Kidney glomerular epithelial cell (primary cell): ENCODE data around the gene MACROD2.
"Not testable (repeated sequence)": the region's sequence is repeated elsewhere in the genome, so short reads cannot be mapped to it uniquely, and the experiment has no call there.

Experiments used
- DNase-seq: peaks from one replicate; lab custom pipeline; 2025; lab: John Stamatoyannopoulos, UW

MACROD2 gene

DNA sequence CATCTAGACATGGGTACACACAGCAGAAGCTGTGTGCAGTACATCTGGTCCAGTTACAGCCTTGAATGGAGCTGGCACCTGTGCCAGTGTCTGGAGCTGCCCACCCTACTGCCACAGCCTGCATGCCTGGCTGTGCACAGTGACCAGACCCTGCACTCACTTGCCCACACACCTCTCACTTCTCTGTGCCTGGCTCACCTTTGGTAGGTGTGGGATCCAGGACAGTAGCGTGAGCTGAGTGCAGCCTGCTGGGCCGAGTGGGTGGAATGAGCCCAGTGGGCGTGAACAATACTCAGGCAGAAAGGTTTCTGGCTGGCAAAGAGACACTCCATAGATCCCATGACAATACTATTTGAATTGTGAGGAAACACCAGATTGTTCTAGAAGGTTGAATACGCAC lies 1181.6 kb downstream of the MACROD2 start:
- no peak for DNase-seq

DNA sequence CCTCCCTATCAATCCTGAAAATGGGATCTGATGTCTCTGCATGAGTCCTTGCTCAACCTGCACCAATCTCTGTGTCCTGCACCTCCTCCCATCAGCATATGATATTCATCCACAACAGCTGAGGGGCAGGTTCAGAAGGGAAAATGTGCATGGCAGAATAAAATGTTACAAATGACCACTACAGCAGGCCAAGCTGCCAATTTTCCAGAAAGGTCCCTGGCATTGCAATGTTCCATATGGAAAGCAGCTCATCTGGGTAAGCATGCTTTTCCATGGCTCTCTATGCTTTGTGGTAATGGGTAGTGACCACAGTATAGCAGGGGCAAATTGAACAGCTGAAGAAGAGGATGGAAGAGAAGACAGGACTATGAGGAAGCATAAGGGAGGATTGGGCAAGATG lies 1183.3 kb downstream of the MACROD2 start:
- DNase-seq = no peak

DNA sequence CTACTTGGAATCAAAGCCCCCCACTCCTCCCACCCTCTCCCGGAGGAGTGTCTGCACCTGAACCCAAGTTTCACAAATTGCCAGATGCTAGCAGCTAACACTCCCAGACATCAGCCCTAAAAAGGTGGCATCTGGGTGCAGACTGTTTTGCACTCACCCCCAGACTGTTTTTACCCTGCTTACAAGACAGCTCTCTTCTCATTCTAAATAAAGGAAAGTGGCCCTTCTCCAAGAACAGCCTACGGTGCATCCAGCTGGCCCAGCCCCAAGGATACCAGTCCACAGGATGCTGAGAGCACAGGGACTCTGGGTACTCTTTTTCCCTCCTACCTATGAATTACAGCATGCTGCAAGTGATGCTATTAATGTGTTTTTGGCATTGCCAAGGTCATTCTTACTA lies 1184.1 kb downstream of the MACROD2 start:
- no peak for DNase-seq

DNA sequence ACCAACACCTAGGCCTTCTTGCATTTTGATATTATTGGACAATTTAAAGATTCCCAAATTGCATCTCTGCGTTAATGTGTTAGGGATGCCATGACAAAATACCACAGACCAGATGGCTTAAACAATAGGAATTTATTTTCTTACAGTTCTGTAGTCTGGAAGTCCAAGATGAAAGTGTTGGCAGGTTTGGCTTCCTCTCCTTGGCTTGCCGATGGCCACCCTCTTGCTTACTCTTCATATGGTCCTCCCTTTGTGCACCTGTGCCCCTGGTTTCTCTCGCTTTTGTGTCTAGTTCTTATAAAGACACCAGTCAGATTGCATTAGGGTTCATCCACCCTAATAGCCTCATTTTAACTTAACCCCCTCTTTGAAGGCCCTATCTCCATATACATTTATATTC lies 1184.5 kb downstream of the MACROD2 start:
- no peak for DNase-seq

DNA sequence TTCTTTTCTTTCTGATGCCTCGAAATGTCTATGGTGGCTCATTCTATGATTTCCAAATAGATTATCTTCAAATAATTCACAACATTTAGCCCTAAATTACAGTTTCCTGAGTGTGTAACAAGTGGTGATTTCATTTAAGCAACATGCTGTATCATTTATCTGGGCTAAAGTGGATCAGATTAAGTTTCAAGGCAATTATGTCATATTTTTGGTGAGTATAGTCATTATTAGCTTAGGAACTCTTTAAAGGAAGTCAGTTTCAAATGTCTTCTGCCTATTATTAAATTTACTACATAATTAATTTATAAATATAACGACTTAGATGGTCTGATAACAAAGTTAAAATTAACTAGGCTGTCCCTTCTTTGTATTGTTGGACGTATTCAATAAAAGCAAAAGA lies 1190.0 kb downstream of the MACROD2 start:
- no peak for DNase-seq

DNA sequence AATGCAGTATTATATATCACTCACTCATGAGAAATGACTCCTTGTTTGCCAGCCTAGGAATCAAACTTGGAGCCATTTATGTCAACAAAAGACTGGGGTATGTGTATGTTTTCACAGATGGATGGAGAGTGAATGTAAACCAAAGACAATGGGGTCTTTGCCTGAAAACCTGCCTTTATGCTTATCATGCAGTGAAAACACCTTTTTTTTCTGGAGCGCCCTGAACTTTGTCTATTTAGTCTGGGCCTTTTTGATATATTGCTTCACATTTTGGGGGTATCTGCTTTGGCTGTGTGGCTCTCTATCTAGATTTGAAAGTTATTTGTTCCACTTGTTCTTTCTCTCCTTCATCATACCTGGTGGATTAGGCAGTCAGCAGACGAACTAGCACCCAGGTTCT lies 1190.6 kb downstream of the MACROD2 start:
- no peak for DNase-seq

DNA sequence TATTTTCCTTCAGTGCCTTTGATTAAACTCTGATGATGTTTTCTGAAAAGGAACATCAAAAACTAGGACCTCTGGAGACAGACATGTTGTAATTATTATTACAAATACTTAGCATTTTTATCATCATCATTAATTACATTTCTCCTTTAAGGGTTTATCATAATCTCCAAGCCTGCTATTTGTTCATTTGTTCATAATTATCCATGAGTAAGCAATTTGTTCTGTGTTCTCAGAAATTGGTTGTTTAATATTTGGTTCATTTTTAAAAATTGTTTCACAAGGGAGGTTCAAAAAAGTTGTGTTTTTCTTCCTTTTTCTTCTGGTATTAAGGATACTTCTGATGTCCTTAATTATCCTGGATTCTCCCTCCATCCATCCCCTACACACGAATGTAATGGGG lies 1192.3 kb downstream of the MACROD2 start:
- no peak for DNase-seq

DNA sequence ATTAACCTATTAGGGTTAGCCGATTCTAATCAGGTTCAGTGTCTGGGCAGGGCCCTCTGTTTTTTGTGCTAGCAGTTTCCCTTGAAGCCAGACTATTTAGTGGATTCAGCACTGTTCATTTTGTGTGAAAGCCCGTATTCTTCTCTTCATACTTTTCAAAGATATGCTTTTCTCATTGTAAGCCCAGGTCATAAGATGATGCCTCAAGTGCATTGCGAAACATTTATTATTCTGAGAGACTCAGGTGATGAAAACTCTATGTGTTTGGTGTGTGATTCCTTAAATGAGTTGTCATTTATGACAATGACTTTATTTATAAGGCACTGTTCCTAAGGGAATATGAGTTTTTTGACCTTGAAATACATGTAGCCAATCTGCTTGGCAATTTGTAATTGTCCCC lies 1193.1 kb downstream of the MACROD2 start:
- no peak for DNase-seq

DNA sequence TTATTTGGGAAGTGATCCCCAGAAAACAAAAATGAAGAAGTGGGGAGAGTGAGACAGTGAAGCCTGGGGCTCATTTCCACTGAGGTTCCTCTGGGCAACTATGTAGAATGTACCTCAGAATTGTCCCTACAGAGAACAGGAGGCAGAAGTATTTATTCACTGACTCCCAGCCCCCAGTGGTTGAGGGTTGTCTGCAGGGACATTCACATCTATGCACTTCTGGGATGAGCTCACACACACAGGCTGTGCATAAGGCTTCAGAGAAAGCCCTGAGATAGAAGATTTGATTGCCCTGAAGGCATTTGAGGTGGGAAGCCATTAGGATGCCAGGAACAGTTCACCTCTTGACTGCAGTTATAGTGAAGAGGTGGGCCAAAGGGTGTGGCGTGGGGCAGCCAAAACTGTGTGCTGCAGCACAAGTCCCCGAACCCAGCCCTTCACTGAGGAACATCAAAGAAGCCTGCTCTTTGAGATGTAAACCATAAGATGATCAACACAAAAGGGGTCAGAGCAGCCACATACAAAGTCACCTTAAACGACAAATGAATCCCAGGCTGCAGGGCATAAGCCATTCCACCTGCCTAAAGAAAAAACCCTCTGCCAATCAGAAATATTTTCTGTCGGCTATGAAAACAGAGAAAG lies 1195.9 kb downstream of the MACROD2 start:
- DNase-seq = no peak

DNA sequence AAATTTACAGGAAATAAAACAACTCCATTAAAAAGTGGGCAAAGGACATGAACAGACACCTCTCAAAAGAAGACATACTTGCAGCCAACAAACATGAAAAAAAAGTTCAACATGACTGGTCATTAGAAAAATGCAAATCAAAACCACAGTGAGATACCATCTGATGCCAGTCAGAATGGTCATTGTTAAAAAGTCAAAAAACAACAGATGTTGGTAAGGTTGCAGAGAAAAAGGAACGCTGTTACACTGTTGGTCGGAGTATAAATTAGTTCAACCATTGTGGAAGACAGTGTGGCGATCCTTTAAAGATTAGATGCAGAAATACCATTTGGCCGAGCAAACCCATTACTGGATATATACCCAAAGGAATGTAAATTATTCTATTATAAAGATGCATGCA lies 1200.1 kb downstream of the MACROD2 start:
- DNase-seq = no peak

DNA sequence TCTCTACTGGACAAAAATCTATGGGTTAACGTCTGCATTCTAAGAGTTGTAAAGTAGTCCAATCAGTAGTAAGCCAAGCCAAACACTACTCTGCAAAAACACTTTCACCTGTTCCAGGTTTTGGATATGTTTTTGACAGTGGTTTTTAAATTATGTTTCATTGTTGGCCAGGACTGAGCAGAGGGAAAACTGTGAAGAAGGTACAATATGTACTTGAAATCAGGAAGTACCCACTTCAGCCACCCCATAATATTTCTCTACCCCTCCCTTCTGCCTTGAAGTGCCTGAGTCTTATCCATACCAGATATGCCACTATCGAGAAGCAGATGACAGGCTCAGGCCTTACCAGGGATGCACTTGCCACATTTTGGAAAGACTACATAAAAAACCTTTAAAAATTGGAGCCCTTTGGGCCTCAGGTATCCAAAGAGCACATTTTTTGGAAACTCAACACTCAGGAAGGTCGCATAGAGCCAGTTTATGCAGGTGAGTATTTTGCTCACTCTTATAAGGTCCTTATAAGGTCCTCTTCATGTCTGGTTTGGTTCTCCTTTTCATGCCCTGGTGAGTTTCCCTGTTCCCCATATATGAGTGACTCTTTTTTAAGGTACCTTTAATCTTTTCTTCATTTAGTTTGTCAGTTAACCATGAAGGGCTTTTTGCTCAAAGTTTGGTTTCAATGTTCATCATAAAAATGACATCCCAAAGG lies 1201.4 kb downstream of the MACROD2 start:
- no peak for DNase-seq

DNA sequence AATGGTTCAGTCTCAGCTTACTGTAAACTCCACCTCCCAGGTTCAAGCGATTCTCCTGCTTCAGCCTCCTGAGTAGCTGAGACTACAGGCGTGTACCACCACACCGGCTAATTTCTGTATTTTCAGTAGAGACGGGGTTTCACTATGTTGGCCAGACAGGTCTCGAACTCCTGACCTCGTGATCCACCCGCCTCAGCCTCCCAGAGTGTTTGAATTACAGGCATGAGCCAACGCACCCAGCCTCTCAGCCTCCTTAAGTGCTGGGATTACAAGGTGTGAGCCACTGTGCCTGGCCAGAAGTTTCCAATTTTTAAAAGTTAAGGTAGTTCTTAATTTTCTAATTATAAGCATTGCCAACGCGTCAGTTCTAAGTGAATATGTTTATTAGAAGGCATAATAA lies 1202.7 kb downstream of the MACROD2 start:
- not testable (repeated sequence) for DNase-seq

DNA sequence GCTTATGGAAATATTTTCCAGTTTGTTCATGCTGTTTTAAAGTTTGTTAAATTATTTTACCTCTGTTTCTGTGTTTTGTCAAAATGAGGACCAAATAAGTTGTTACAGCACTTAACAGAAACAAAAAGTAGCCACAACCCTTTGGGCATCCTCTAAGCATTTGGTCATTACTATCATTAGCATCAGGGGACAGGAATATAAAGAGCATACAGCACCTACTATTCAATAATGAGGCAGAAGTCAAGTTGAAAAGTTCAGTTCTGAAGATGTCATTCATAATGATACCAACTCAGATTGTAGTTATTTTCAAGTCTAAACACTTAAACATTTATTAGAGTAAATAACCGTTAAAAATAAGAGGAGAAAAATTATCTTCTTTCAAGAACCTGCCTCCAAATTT lies 1204.4 kb downstream of the MACROD2 start:
- no peak for DNase-seq

DNA sequence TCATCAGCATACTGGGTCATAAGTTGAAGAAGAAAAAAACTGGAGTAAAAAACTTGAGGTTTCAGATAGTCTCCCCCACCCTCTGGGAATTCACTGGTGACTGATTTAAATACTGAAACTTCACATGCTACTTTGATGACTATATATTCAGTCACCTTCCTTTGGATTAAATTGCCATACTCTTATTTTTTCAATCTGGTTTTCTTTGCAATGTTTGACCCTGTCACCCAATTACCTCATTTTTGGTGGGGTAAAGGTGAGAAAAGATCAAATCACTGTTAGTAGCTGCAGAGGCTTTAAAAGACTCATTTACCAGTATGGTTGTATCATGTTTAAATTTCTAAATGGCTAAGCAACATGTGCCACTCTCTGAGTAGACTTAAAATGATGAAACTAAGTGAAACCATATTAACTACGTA lies 1204.8 kb downstream of the MACROD2 start:
- no peak for DNase-seq

DNA sequence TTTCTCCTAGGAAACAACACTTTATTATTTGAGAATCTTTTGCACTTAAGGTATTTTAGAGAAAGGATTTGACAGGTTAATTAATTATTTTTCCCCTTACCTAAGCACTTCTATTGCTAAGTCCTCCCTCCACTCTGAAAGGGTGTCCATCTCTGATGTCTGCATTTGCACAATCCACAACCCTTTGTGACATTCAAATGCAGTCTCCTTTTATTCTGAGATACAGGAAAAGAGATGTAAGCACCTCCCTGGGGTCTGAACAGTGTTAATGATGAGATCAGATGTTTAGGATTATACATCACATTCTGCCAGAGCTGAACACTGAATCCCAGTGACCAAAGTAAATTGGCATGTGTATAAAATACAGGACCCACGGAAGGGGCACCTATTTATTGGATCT lies 1206.3 kb downstream of the MACROD2 start:
- no peak for DNase-seq

DNA sequence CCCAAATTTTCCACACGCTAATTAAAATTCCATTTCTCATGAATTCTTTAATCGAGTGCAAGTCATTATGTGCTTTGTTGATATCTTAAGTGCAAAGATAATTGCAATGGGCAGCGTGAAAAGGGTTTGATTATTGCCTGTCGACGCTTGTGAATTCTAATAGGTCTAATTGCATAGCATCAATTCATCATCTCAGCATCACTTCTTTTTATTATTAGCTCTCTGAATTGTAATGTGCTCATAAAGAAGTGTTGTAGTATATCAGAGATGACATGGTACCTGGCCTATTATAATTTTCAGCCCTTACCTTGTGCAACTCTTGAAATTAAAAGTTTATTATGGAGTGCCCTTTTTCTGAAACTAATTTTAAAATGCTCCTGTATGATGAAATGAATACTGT lies 1208.9 kb downstream of the MACROD2 start:
- no peak for DNase-seq

DNA sequence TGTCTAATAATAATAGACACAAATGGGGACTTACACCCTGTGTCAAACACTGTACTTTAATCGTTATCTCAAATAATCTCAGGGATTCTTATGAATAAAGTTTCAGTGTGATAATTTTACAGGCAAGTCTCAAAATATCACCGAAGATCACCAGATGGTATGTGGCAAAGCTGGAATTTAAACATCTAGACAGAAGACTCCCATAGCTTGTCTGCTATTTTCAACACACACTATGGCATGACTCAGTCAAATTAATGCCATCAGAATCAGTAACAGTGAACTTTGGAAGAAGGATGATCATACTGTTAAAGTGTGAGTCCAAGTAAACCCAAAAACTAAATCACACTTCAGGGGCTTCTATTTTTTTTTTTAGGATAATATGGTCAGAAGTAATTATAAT lies 1209.7 kb downstream of the MACROD2 start:
- DNase-seq = no peak

DNA sequence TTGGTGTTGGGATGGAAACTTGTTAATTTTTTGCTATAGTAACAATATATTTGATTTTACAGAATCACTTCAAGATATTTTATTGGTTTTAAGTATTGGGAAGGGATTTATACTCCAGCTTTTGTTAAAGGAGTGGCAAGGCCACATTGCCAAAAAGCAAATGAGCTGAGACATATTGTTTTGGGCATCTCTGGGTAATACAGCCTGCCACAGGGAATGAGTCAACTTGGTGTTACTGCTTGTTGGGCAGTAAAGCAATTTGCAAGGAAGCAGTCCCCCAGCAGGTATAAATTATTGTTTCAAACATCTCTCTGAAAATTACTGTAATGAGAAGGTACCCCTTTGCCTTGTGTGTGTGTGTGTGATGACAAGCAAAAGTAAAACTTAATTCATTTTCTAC lies 1210.4 kb downstream of the MACROD2 start:
- no peak for DNase-seq

DNA sequence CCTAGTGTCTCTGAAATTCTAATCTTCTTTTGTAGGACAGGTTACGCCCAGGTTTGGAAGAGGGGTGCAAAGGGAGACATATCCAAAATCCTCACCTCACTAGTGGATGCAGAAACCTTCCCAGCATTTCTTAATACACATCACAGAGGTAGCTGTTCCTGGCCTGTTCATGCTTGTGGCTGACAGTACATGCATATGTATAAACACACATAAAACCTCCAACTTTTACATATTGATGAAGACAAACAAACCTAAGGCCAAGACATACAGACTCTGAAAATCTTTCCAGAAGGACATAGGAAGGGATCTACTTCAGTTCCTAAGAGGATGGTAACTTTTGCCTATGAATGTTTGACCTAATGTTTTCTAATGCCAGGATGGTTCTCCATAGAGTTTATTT lies 1214.2 kb downstream of the MACROD2 start:
- no peak for DNase-seq

DNA sequence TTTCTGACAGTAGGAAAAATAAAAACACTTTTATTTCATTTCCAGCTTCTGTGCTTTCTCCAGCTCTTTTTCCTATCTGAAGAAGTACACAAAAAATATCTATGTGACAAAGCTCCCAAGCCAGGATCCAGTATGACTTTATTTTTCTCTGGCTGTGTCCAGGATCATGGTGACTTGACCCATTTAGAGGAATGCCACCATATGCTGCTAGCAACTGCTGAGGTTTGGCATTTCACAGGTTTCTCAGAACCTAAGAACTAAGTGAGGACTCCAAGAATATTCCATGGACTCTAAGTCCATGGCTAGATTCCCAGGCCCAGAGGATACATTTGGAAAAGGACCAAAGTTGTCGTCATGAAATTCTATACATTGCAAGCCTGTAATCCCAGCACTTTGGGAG lies 1218.7 kb downstream of the MACROD2 start:
- no peak for DNase-seq

DNA sequence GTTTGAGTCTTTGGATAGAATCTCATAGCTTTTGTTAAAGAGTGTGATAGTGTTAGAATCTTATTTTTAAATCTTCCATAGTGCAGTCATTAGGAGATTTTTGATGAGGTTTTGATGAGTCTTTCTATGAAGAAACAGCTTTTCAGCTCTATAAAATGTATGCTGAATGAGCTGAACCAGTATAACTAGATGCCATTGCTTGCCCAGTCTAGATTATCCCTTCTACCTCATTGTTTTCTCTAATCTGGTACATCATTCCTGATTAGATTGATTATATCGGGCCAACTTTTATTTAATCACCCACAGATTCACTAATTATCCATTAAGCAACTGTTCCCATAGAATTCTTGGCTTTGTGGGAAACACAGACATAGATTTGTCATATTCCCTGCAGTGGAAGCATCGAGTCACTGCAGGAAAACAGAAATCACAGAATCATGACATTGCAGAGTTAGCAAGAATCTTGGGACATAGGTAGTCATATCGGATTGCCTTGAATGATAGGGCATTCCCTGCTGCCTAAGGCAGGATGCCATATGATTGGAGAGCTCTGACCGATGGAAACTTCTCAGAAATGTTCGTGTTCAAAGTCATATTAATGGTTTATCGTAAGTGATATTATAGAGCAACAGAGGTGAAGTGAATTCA lies 1224.8 kb downstream of the MACROD2 start:
- no peak for DNase-seq

DNA sequence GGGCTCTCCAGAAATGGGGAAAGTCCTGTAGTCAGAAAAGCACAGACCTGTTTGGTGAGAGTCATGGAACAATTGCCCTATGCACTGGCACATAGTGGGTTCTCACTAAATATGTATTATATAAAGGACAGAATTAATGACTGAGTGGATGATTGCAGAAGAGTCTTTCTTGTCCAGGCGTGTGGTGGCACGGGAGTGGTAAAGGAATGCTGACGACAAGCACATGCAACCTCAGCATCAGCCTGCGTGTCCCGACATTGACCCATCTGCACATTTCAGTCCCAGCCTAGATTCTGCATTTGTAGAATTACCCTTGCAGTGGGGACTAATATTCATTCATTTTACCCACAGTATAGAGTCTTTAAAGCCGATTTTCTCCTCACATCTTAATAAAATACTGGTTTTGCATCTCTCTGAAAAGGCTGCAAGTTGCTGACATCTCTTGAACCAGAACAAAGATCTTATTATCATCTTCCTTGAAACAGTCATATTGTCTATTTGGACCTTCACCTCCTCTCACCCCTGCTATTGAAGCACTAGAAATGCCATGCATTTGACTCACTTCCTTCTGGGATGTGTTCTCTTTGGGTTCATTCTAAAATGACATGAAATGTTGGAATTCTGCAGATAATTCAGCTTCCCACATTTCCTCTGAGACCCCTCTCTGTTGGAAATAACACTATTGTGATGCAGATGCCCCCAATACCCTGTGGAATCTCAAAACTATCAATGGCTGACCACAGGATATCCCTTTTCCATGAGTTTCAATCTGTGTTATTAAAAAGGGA lies 1225.7 kb downstream of the MACROD2 start:
- no peak for DNase-seq
